Keratinocyte (primary cell): ENCODE measurements around the gene TFPI2. TPM values are rescaled to one million over a fixed set of nuclear protein-coding genes. Genes with fewer than 3 reads are reported as not detected.
"Not testable (repeated sequence)": the region's sequence is repeated elsewhere in the genome, so short reads cannot be mapped to it uniquely, and the experiment has no call there.

Source experiments
- DNase-seq: peaks from one replicate; pipeline ENCODE4 v3.0.0-alpha.2; 2011; ENCODE audit warnings: low read depth, missing footprints, low spot score
- FAIRE-seq: peaks from 2 replicates; lab custom pipeline; 2011; peaks lifted over from hg19 to GRCh38; lab: Jason Lieb, UNC
- H2AFZ ChIP-seq: 2 replicates; pipeline ENCODE4 v1.6.0; 2012; ENCODE audit warnings: low read length, control low read depth, inconsistent platforms; ENCODE audit not compliant: control insufficient read depth
- H3K27ac ChIP-seq: 2 replicates; pipeline ENCODE4 v1.5.1; 2011; ENCODE audit warnings: low read length; ENCODE audit not compliant: control insufficient read depth, insufficient read depth
- H3K27me3 ChIP-seq: 3 replicates; pipeline ENCODE4 v1.6.0; 2011; ENCODE audit warnings: low read length; ENCODE audit not compliant: control insufficient read depth, insufficient read depth; ENCODE audit errors: extremely low read depth
- H3K36me3 ChIP-seq, 2 experiments: 2 replicates in 1 of 2; 3 replicates in 1 of 2; pipeline ENCODE4 v1.5.1; 2011; ENCODE audit warnings: low read length in 2 of 2, mild to moderate bottlenecking in 1 of 2; ENCODE audit not compliant: control insufficient read depth in 2 of 2, insufficient read depth in 2 of 2; ENCODE audit errors: extremely low read depth in 1 of 2
- H3K4me1 ChIP-seq: 3 replicates; pipeline ENCODE4 v1.5.1; 2011; ENCODE audit warnings: low read length; ENCODE audit not compliant: control insufficient read depth, insufficient read depth; ENCODE audit errors: extremely low read depth
- H3K4me2 ChIP-seq: 3 replicates; pipeline ENCODE4 v1.6.0; 2011; ENCODE audit warnings: low read depth, low read length; ENCODE audit not compliant: control insufficient read depth, insufficient read depth; ENCODE audit errors: extremely low read depth
- H3K4me3 ChIP-seq, 3 experiments: fragments of 200-600 bp in 1 of 3; sonication (generic) in 1 of 3; 2 replicates in 2 of 3; 3 replicates in 1 of 3; pipeline ENCODE4 v1.5.1; 2011 to 2016; ENCODE audit warnings: low read length in 3 of 3, mild to moderate bottlenecking in 3 of 3, control low read depth in 2 of 3, inconsistent platforms in 1 of 3, low read depth in 1 of 3, mixed read lengths in 1 of 3, mixed run types in 1 of 3, moderate library complexity in 1 of 3; ENCODE audit not compliant: control insufficient read depth in 2 of 3, insufficient read depth in 2 of 3; ENCODE audit errors: extremely low read depth in 1 of 3
- H3K79me2 ChIP-seq: 2 replicates; pipeline ENCODE4 v1.6.0; 2012; ENCODE audit warnings: low read length; ENCODE audit not compliant: control insufficient read depth, insufficient read depth
- H3K9ac ChIP-seq: 3 replicates; pipeline ENCODE4 v1.6.0; 2011; ENCODE audit warnings: low read length; ENCODE audit not compliant: control insufficient read depth, insufficient read depth; ENCODE audit errors: extremely low read depth
- H3K9me1 ChIP-seq: 3 replicates; pipeline ENCODE4 v1.6.0; 2011; ENCODE audit warnings: low read length; ENCODE audit not compliant: control insufficient read depth, insufficient read depth; ENCODE audit errors: extremely low read depth
- H3K9me3 ChIP-seq: 2 replicates; pipeline ENCODE4 v1.5.1; 2012; ENCODE audit warnings: low read depth, low read length; ENCODE audit not compliant: control insufficient read depth
- H4K20me1 ChIP-seq: 3 replicates; pipeline ENCODE4 v1.6.0; 2011; ENCODE audit warnings: low read length; ENCODE audit not compliant: control insufficient read depth, insufficient read depth; ENCODE audit errors: extremely low read depth
- EZH2 ChIP-seq: IDR thresholded peaks from one replicate; pipeline ENCODE4 v1.6.1; 2012; ENCODE audit warnings: inconsistent platforms, mild to moderate bottlenecking, low read length, moderate library complexity
- dilution Hi-C: fragments of 300-500 bp; cut with MboI; formaldehyde crosslinking; loops from one replicate; pipeline ENCODE4 v1.7.0; 2020; ENCODE audit warnings: low sequenced_read_pairs; ENCODE audit not compliant: extremely low pct_ligation_motif_present
- polyA plus RNA-seq, 5 experiments: library from polyadenylated mRNA; depleted of rRNA in 3 of 5; stranded (reverse) in 3 of 5; stranded (forward) in 1 of 5; unstranded in 1 of 5; fragments of >200 nt; gene quantifications; 1 replicate in 1 of 5; 2 replicates in 3 of 5; 3 replicates in 1 of 5; pipeline versions ENCODE4 v1.2.1 to v1.2.3, GENCODE V29; 2011 to 2012; ENCODE audit warnings: missing spikeins in 2 of 5, low read depth in 1 of 5, low replicate concordance in 1 of 5
- TF ChIP-seq, protein P1 (sequence below), 3 experiments: IDR thresholded peaks in 1 of 3; conservative IDR thresholded peaks in 1 of 3; optimal IDR thresholded peaks in 1 of 3; 2 replicates in 2 of 3; 3 replicates in 1 of 3; pipeline versions ENCODE3 to v1.5.1; 2011; ENCODE audit warnings: low read length in 3 of 3, mild to moderate bottlenecking in 3 of 3, moderate library complexity in 2 of 3, control low read depth in 1 of 3, inconsistent platforms in 1 of 3; ENCODE audit not compliant: insufficient read depth in 2 of 3; ENCODE audit errors: extremely low read depth in 1 of 3

The TFPI2 gene
- polyA plus RNA-seq, 1 donor (not counting 4 experiments of a cell fraction or from before 2014, with no cell fraction given), result 87.2 TPM

DNA sequence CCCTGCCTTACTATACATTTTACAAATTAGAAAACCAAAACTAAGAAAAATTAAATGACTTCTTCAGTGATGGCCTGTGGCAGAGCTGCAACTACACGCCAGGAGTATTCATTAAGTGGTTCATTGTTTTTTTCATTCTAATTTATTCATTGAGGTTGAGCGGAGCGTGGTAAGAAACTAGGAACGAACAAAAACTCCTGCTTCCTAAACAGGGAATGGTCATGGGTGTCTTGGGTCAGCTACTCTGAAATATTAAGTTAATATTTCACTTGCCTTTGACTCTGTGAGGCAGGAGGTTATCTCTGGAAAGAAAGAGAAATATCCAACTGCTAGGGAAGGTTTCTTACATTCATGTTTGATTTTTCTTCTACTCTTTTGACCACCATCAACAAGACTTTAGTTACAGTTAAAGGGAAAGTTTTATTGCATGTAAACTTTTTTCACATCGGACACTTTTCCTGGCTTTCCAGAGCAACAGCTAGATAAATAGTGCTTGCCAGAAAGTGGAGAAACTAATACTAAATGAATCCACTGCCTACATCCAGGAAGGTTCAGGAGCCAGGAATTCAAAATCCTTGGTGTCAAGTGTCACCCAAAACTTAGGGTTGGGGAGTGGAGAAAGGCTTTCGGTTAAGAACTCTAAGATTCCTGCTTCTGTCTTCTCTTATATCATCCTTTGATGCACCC, 30.1 kb upstream of the TFPI2 start:
- Histone ChIP-seq H4K20me1 (no peaks in the 10 kb centered on the region), H2AFZ (no peak overlapping the region), H3K9ac (no peak overlapping the region), H3K4me1 (no peaks in the 10 kb centered on the region), H3K36me3 (no peaks in the 10 kb centered on the region), H3K9me3 (no peaks in the 10 kb centered on the region), H3K9me1 (no peaks in the 10 kb centered on the region), H3K27ac (no peak overlapping the region), H3K27me3 (no peaks in the 10 kb centered on the region), H3K4me2 (no peak overlapping the region), H3K79me2 (no peaks in the 10 kb centered on the region), H3K4me3 (no peak overlapping the region)
- FAIRE-seq (no peak), DNase-seq (no peak)
- dilution Hi-C loops, result no loop called here
- TF ChIP-seq, protein P1, sequence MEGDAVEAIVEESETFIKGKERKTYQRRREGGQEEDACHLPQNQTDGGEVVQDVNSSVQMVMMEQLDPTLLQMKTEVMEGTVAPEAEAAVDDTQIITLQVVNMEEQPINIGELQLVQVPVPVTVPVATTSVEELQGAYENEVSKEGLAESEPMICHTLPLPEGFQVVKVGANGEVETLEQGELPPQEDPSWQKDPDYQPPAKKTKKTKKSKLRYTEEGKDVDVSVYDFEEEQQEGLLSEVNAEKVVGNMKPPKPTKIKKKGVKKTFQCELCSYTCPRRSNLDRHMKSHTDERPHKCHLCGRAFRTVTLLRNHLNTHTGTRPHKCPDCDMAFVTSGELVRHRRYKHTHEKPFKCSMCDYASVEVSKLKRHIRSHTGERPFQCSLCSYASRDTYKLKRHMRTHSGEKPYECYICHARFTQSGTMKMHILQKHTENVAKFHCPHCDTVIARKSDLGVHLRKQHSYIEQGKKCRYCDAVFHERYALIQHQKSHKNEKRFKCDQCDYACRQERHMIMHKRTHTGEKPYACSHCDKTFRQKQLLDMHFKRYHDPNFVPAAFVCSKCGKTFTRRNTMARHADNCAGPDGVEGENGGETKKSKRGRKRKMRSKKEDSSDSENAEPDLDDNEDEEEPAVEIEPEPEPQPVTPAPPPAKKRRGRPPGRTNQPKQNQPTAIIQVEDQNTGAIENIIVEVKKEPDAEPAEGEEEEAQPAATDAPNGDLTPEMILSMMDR (optimal IDR thresholded peaks at IDR 0.05 in 1 of 3, IDR thresholded peaks at IDR 0.05 in 1 of 3, conservative IDR thresholded peaks at IDR 0.05 in 1 of 3; ENCODE audit: extremely low read depth in 1 of 3, insufficient read depth in 2 of 3, low read length in 3 of 3), result no peak
- TF ChIP-seq EZH2, result no peak

DNA sequence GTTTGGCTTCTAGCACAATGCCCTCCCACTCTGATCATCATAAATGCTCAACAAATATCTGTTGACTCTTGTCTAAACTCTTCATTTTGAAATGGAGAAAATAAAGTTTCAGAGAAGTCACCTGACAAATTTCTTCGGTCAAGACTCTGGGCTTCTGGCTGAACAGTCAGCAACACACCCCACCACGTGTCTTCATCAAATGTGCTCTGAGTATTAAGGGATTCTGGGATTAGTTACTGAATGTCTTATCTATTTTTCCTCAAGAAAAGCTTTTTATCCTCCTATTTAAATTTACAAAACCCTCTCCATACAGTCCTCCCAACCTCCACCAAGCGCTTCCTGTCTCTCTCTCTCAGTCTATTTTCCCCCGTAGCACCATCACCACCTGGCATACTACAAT, 25.8 kb upstream of the TFPI2 start:
- H3K79me2 ChIP-seq, FAIRE-seq, dilution Hi-C loops, H4K20me1 ChIP-seq, H3K36me3 ChIP-seq, H3K9me3 ChIP-seq, H3K4me2 ChIP-seq, DNase-seq, H3K4me3 ChIP-seq, H3K27me3 ChIP-seq, H3K9me1 ChIP-seq, H3K4me1 ChIP-seq, H3K9ac ChIP-seq, H3K27ac ChIP-seq, H2AFZ ChIP-seq: not testable (repeated sequence)

DNA sequence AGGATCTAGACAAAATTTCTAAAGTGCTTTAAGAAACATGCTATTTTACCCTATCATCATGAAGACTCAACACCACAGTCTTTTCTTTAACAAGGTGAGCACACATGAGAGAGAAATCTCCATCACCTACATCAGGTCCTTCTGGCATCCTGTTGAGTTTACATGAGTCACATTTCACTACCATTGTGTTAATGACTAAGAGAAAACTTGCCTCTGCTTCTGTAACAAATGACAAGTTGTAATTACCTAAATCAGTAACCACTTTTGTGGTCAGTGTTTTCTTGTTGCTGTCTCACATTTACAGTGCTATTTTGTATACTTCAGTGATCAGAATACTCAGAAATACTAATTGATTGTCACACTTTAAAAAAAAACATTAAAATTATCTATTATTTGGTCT, 25.3 kb upstream of the TFPI2 start:
- dilution Hi-C loops, DNase-seq: not testable (repeated sequence)

DNA sequence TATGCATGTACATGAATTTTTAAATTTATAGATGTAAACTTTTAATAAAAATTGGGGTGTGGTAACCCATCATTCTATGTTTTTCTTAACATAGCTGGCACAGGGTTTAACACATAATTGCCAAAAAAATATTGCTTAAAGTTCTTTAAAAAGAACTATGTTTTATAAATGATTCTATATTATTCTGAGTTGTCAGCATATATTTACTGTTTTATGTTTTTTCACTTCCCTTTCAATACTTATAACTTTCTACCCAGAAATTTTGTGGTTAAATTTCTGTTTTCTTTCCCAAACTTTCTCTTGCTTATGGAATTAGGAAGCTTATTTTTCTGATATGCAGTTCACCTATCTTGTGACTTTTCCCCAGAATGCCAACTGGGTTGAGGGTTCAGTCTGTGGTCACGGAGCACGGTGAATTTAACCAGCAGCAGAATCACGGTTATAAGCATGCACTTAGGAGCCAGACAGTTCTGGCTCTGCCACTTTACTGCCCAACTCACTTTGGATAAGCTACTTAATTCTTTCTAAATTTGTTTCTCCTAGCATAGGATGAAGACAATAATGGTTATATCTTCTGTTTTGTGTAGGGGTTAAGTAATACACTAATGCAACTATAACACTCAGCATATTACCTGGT, 24.8 kb upstream of the TFPI2 start:
- H3K36me3 ChIP-seq, H3K27ac ChIP-seq, H2AFZ ChIP-seq, H3K9ac ChIP-seq, H3K9me1 ChIP-seq, H3K79me2 ChIP-seq, dilution Hi-C loops, H3K4me1 ChIP-seq, H3K9me3 ChIP-seq, H3K27me3 ChIP-seq, H4K20me1 ChIP-seq, DNase-seq, H3K4me2 ChIP-seq, H3K4me3 ChIP-seq: not testable (repeated sequence)
- FAIRE-seq, result peak; percentile 58

More for the DNA sequence above, 25.3 kb upstream of the TFPI2 start:
- not testable (repeated sequence) for H3K79me2 ChIP-seq, H4K20me1 ChIP-seq, H3K27ac ChIP-seq, H3K4me2 ChIP-seq, H3K4me3 ChIP-seq, H2AFZ ChIP-seq, H3K9ac ChIP-seq, H3K36me3 ChIP-seq, H3K4me1 ChIP-seq, H3K27me3 ChIP-seq, H3K9me3 ChIP-seq, H3K9me1 ChIP-seq
- peak; percentile 92 for FAIRE-seq
